Neural cell (in vitro differentiated cells): ENCODE data around the gene PAK4.

ENCODE experiments used
- CTCF ChIP-seq: fragments of 450-650 bp; IDR thresholded peaks from 2 replicates; pipeline ENCODE4 v1.5.1; 2014; ENCODE audit warnings: antibody characterized with exemption, mild to moderate bottlenecking, moderate library complexity; ENCODE audit not compliant: poor library complexity, severe bottlenecking
- EP300 ChIP-seq: fragments of 450-650 bp; conservative IDR thresholded peaks from 2 replicates; pipeline ENCODE4 v1.6.1; 2014; ENCODE audit warnings: antibody characterized with exemption, mild to moderate bottlenecking, moderate library complexity; ENCODE audit not compliant: poor library complexity, severe bottlenecking
- EZH2 ChIP-seq: fragments of 200-600, 300-800 bp; shearing (Covaris generic), sonication (generic); IDR thresholded peaks from 2 replicates; pipeline ENCODE4 v1.6.1; 2014; ENCODE audit warnings: antibody characterized with exemption, low read length, borderline replicate concordance, mild to moderate bottlenecking; ENCODE audit not compliant: insufficient read depth, poor library complexity, severe bottlenecking
- MXI1 ChIP-seq: fragments of 450-650 bp; conservative IDR thresholded peaks from 2 replicates; pipeline ENCODE4 v1.6.1; 2014; ENCODE audit warnings: antibody characterized with exemption, mild to moderate bottlenecking; ENCODE audit not compliant: poor library complexity, severe bottlenecking
- POLR2AphosphoS5 ChIP-seq: IDR thresholded peaks from 2 replicates; pipeline ENCODE4 v1.6.1; 2012
- REST ChIP-seq: IDR thresholded peaks from 2 replicates; pipeline ENCODE4 v1.6.1; 2012; ENCODE audit warnings: borderline replicate concordance
- SMC3 ChIP-seq: fragments of 450-650 bp; conservative IDR thresholded peaks from 2 replicates; pipeline ENCODE4 v1.6.1; 2014; ENCODE audit warnings: antibody characterized with exemption, mild to moderate bottlenecking, moderate library complexity; ENCODE audit not compliant: poor library complexity
- TAF1 ChIP-seq: IDR thresholded peaks from 2 replicates; pipeline ENCODE4 v1.6.1; 2012; ENCODE audit warnings: low read depth

- no peak for TF ChIP-seq EZH2
- no peak for TF ChIP-seq POLR2AphosphoS5
- no peak for TF ChIP-seq CTCF
- no peak for TF ChIP-seq EP300
- no peak for TF ChIP-seq SMC3
- TF ChIP-seq REST, result no peak
- TF ChIP-seq TAF1, result no peak
- no peak for TF ChIP-seq MXI1
These were observed 10.1 kb downstream of the PAK4 start for GRCh38 chr19:39135701-39136100.
